MM.1S (cell line): Measurements from ENCODE around the gene HIC1.

Experiments used
- DNase-seq: peaks from one replicate; pipeline ENCODE4 v3.0.0-alpha.2; 2015
- H2AFZ ChIP-seq: fragments of 300-600 bp; sonication (generic); 2 replicates; pipeline ENCODE4 v1.6.0; 2016; ENCODE audit warnings: antibody characterized with exemption, low read length
- H3F3A ChIP-seq: fragments of 300-600 bp; sonication (generic); 2 replicates; pipeline ENCODE4 v1.6.1; 2016; ENCODE audit warnings: mild to moderate bottlenecking, antibody characterized with exemption, low read length, moderate library complexity, mixed read lengths; ENCODE audit not compliant: insufficient read depth
- H3K27ac ChIP-seq: fragments of 300-600 bp; sonication (generic); 2 replicates; pipeline ENCODE4 v1.5.1; 2016; ENCODE audit warnings: mild to moderate bottlenecking, low read length
- H3K27me3 ChIP-seq: fragments of 300-600 bp; sonication (generic); replicated peaks from 2 replicates; pipeline ENCODE4 v1.6.0; 2016; ENCODE audit warnings: low read length; ENCODE audit not compliant: insufficient read depth
- H3K36me3 ChIP-seq: fragments of 300-600 bp; sonication (generic); replicated peaks from 2 replicates; pipeline ENCODE4 v1.6.1; 2016; ENCODE audit warnings: mild to moderate bottlenecking, low read length, mixed read lengths; ENCODE audit not compliant: insufficient read depth
- H3K4me1 ChIP-seq: fragments of 300-600 bp; sonication (generic); 2 replicates; pipeline ENCODE4 v1.6.1; 2016; ENCODE audit warnings: low read length, mixed read lengths
- H3K4me2 ChIP-seq: fragments of 300-600 bp; sonication (generic); 2 replicates; pipeline ENCODE4 v1.6.0; 2016; ENCODE audit warnings: low read depth, low read length
- H3K4me3 ChIP-seq: fragments of 300-600 bp; sonication (generic); 2 replicates; pipeline ENCODE4 v1.5.1; 2016; ENCODE audit warnings: low read length, mixed read lengths
- H3K79me2 ChIP-seq: fragments of 300-600 bp; sonication (generic); 2 replicates; pipeline ENCODE4 v1.6.1; 2016; ENCODE audit warnings: mixed run types, low read length, mixed read lengths
- H3K9ac ChIP-seq: fragments of 300-600 bp; sonication (generic); 2 replicates; pipeline ENCODE4 v1.6.1; 2016; ENCODE audit warnings: low read length, mixed read lengths
- H3K9me2 ChIP-seq: fragments of 300-600 bp; sonication (generic); replicated peaks from 2 replicates; pipeline ENCODE4 v1.6.1; 2016; ENCODE audit warnings: mild to moderate bottlenecking, low read length, mixed read lengths; ENCODE audit not compliant: insufficient read depth
- H3K9me3 ChIP-seq: fragments of 300-600 bp; sonication (generic); replicated peaks from 2 replicates; pipeline ENCODE4 v1.6.1; 2016; ENCODE audit warnings: mild to moderate bottlenecking, low read length, mixed read lengths; ENCODE audit not compliant: insufficient read depth
- H4K20me1 ChIP-seq: fragments of 300-600 bp; sonication (generic); 2 replicates; pipeline ENCODE4 v1.6.1; 2016; ENCODE audit warnings: mild to moderate bottlenecking, low read length, moderate library complexity, mixed read lengths; ENCODE audit not compliant: insufficient read depth
- CTCF ChIP-seq: fragments of 300-600 bp; sonication (generic); IDR thresholded peaks from 2 replicates; pipeline ENCODE4 v1.5.1; 2016; ENCODE audit warnings: antibody characterized with exemption, low read length, mixed read lengths
- EZH2 ChIP-seq: fragments of 300-600 bp; sonication (generic); optimal IDR thresholded peaks from 2 replicates; pipeline ENCODE3; 2017; ENCODE audit warnings: low read depth, mild to moderate bottlenecking, antibody characterized with exemption, low read length, mixed read lengths
- EZH2phosphoT487 ChIP-seq: fragments of 300-600 bp; sonication (generic); IDR thresholded peaks from 2 replicates; pipeline ENCODE4 v1.6.1; 2018; ENCODE audit warnings: antibody characterized with exemption, low read length

Gene HIC1

GRCh38 chr17:2101448-2102257 lies 46.8 kb downstream of the HIC1 start:
- Histone ChIP-seq H3K27me3 (no peaks in the 10 kb centered on the region), H3K79me2 (no peaks in the 10 kb centered on the region), H2AFZ (no peak overlapping the region), H3K4me3 (no peak overlapping the region), H3K4me1 (peaks cover 11% of the 10 kb centered on the region), H3F3A (peaks cover 9% of the 10 kb centered on the region), H3K9me2 (no peaks in the 10 kb centered on the region), H3K27ac (no peak overlapping the region), H3K36me3 (no peaks in the 10 kb centered on the region), H3K9me3 (no peaks in the 10 kb centered on the region), H3K9ac (no peak overlapping the region), H3K4me2 (no peak overlapping the region), H4K20me1 (no peaks in the 10 kb centered on the region)
- TF ChIP-seq EZH2 (no peak), EZH2phosphoT487 (no peak), CTCF (no peak)
- DNase-seq = no peak

GRCh38 chr17:2102931-2103809 lies 48.3 kb downstream of the HIC1 start:
- H3K79me2 ChIP-seq = no peaks in the 10 kb centered on the region
- no peaks in the 10 kb centered on the region for H3K9me3 ChIP-seq
- H3K27ac ChIP-seq = no peak overlapping the region
- no peak overlapping the region for H2AFZ ChIP-seq
- DNase-seq = no peak
- H3F3A ChIP-seq = peaks cover 17% of the 10 kb centered on the region
- H3K4me2 ChIP-seq = no peak overlapping the region
- H4K20me1 ChIP-seq = no peaks in the 10 kb centered on the region
- peaks cover 24% of the 10 kb centered on the region for H3K4me1 ChIP-seq
- no peaks in the 10 kb centered on the region for H3K9me2 ChIP-seq
- no peak overlapping the region for H3K9ac ChIP-seq
- H3K27me3 ChIP-seq = no peaks in the 10 kb centered on the region
- TF ChIP-seq EZH2phosphoT487 (no peak), EZH2 (no peak)
- H3K4me3 ChIP-seq = no peak overlapping the region
- no peaks in the 10 kb centered on the region for H3K36me3 ChIP-seq

GRCh38 chr17:2105663-2106062 lies 50.8 kb downstream of the HIC1 start:
- no peaks in the 10 kb centered on the region for H3K36me3 ChIP-seq
- H3K27ac ChIP-seq = peak overlapping the region; percentile 22; the same call in 1 of the 2 replicates
- H3K9me2 ChIP-seq = no peaks in the 10 kb centered on the region
- no peaks in the 10 kb centered on the region for H3K79me2 ChIP-seq
- H3K4me2 ChIP-seq = no peak overlapping the region
- TF ChIP-seq CTCF (no peak), EZH2 (no peak), EZH2phosphoT487 (no peak)
- no peaks in the 10 kb centered on the region for H3K27me3 ChIP-seq
- peaks cover 30% of the 10 kb centered on the region for H3F3A ChIP-seq
- no peak for DNase-seq
- H4K20me1 ChIP-seq = no peaks in the 10 kb centered on the region
- peaks cover 38% of the 10 kb centered on the region for H3K4me1 ChIP-seq
- H3K4me3 ChIP-seq = no peak overlapping the region
- H2AFZ ChIP-seq = no peak overlapping the region
- no peak overlapping the region for H3K9ac ChIP-seq
- no peaks in the 10 kb centered on the region for H3K9me3 ChIP-seq
